GM19328 (cell line): ENCODE data around the gene CCDC12.

Source experiments
- ATAC-seq: cut with Tn5 transposase; IDR thresholded peaks from one replicate; pipeline ENCODE4 v1.9.1; 2021; ENCODE audit warnings: mild to moderate bottlenecking, moderate library complexity; ENCODE audit not compliant: unreplicated experiment

The CCDC12 gene

DNA sequence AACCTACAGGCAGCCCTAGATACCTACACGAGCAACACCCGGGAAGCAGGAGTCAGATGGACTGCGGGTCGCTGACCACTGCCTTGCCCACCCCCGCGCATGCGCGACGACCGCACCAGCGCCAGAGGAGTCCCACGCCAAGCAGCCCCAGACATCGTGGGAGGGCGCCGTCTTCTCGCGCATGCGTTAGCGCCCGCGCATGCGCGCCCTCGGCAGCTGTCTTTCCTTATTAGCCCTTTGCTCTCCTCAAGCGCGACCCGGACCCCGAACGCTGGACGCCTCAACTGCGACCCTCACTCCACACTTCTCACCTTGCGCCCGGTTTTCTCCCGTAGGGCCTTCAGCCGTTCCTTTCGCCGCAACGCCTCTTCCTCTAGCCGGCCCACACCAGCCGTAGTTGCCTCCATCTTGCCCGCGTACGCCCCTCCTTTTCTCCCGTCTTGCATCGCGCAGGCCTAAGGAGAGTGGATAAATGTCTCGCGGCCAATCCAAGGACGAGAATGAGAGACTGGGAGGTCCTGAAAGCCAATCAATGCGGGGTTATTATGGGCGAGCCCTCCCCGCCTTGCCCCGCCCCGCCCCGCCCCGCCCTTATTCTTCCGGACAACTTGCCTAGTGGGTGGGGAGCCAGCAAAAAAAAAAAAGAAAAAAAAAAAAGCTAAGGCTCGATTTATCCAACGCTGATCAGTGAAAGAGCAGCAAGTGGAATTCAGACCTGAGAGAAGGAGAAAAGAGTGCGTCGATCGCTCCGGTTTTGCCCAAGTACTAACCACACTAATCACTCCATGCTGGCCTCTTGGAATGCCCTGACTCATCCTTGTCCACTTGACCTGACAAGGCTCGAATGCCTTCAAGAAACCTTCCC, at the start of gene CCDC12:
Gene CCDC12, minus strand, starts transcription at position 420 of the 865 bp plus-strand sequence. Its CDS starts 13 bp downstream, at position 407.
- ATAC-seq: peak; percentile 56

- ATAC-seq: no peak
Measured at GRCh38 chr3:47024932-47025331, 48.4 kb upstream of the CCDC12 start.

GRCh38 chr3:47022641-47023071, 46.1 kb upstream of the CCDC12 start:
- ATAC-seq: no peak

DNA sequence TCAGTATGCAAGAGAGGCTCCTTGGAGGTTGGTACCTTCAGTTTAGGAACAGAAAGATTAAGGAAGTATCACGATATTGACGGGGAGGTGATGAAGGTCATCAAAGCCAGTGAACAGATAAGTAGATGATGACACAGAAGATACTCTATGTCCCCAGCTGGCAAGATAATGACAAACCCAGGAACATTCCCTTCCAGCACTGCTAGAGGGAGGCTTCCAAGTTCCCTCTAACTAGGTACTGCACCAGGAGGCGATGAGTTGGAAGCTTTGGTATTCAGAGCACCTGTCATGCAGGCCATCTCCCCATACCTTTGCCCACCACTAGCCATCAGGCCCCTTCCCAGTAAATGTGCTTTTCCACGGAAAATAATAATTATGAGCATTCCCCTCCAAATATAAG, 43.8 kb upstream of the CCDC12 start:
- ATAC-seq: no peak

- no peak for ATAC-seq
Measured at GRCh38 chr3:47019201-47019600, 42.7 kb upstream of the CCDC12 start.

DNA sequence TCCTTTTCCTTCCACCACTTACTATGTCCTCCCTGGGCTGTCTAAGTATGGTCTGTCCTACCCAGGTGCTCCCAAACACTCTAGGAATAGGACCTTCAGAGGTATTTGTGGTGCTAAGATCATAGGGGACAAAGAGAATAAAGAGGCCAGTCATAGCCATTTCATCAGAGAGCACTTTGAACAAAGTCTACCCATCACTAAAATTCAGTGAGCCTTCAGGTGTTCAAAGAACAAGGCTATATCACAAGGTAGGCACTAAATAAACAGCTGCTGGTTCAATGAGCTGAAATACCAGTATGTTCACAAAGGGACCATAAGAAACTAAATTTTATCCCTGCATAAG, 41.7 kb upstream of the CCDC12 start:
- no peak for ATAC-seq

DNA sequence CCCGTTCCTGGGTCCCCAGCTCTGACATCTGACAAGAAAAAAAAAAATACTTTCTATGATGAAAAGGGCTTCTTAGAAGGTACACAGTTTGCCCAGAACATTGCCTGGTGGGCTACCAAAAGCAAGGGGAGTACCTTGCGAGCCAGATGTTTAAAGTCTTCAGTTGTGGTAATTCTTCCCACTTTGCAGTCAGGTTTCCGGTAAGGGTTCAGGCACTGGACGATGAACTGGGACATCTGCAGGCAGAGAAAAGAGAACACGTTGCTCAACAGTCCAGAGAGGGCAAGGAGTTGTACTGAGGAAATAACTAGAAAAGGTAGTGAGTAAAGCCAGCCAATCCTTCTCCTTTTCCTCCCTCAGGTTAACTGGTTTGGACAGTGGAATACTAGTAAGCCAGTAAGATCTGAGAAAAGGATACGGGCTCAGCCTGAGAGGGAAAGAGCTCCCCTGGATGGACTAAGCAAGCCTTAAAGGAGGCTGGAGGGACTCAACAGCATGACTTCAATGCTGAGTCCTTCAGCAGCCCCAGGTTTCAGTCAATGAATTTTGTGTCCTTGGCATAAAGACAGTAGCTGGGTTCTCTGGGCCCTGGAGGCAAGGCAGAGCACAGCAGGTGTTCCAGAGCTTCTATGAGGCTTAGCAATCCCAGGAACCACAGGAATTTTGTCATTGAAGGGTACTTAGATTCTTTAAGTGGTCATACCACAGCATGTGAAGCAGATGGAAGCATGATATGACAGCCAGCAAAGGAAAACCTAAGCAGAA, 41.1 kb upstream of the CCDC12 start:
- no peak for ATAC-seq

- ATAC-seq: no peak
Measured at GRCh38 chr3:47016934-47017435, 40.4 kb upstream of the CCDC12 start.

DNA sequence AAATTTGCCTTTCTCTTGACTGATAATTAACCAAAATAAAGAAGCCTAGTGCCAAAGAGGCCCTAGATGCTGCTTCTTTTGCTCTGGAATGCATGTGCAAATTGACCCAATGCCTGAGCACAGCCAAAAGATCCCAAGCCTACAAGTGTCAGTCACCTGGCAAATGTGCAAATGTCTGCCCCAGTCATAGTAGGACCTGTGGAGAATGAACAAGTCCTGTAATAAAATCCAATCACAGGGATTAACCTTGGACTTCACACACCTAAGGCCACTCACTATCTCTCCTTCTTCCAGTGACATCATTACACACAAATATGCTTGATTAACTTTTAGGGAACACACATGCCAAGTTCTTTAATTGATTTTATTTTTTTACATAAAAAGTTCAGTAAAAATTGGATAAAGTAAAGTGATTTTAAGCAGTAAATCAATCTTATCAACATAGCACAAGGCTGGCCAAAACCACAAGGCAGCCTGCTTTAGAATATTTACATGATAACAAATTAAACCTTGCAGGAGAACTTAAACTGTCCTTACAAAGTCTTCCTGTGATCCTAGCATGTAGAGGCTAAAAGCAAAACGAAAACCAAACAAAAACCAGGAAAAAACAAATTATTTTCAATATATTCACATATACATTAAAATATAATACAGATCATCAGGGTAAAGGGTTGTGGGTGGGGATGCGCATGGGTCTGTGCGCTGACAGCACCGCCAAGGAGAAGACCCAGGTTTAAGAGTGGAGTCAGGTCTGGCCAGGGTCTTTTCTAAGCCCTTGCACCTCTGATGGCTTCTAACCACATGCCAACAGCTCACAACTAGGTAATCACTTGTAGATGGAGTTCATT, 39.8 kb upstream of the CCDC12 start:
- ATAC-seq: no peak

GRCh38 chr3:47015151-47015550, 38.6 kb upstream of the CCDC12 start:
- no peak for ATAC-seq

GRCh38 chr3:47014036-47014435, 37.5 kb upstream of the CCDC12 start:
- ATAC-seq: no peak

DNA sequence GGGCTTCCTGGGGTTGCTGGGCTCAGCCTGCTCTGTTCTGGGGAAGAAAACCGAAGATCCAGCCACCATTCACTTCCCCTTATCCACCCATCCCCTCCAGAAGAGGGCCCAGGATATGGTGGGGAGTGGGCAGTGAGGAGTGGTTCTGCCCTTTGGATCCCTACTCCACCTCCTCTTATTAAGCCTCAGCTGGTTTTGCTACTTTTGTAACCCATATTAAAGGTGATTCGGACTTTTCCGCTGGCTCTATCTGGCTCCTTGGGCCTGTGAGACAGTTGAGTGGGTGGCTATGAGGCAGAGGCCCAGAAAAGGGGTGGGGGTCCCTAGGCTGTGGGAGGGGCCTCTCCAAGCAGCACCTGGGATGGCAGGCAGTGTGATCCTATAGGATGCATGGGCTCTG, 36.7 kb upstream of the CCDC12 start:
- no peak for ATAC-seq

DNA sequence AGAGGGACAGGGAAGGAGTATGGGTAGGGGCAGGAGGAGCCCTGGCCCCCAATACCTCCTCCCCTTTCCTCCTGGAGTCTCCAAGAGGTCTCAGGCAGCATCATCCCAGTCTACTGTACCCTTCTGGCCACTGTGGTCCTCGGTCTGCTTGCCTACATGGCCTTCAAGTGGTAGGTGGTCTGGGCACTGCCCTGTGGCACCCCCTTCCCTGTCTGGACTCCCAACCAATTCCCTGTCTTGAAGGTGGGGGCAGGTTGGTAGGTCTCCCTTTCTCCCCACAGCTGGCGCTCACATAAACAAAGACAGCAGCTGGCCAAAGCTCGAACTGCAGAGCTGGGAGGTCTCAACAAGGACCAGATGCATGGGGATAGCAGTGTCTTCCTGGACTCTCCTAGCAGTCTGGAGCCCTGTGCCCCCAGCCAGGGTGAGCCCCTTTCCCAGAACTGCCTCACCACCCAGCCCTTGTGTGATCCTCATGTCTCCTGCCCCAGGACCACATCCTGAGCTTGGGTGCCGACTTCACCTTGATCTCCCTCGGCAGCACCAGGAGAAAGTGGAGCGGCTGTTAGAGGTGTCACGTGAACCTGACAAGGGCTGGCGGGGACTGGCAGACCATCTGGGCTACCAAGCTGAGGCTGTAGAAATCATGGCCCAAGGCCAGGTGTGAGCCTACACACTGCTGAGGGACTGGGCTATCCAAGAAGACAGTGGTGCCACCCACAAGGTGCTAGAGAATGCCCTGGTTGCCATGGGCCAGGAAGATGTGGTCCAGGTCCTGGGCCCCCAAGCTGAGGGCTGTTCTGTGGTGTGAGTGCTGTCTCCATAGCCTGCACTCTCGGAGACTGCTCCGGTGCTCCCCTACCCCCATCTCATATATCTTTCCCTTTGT, 36.0 kb upstream of the CCDC12 start:
- ATAC-seq: no peak

- ATAC-seq: no peak
Measured at GRCh38 chr3:47011371-47011770, 34.8 kb upstream of the CCDC12 start.

GRCh38 chr3:47010910-47011309, 34.4 kb upstream of the CCDC12 start:
- no peak for ATAC-seq

DNA sequence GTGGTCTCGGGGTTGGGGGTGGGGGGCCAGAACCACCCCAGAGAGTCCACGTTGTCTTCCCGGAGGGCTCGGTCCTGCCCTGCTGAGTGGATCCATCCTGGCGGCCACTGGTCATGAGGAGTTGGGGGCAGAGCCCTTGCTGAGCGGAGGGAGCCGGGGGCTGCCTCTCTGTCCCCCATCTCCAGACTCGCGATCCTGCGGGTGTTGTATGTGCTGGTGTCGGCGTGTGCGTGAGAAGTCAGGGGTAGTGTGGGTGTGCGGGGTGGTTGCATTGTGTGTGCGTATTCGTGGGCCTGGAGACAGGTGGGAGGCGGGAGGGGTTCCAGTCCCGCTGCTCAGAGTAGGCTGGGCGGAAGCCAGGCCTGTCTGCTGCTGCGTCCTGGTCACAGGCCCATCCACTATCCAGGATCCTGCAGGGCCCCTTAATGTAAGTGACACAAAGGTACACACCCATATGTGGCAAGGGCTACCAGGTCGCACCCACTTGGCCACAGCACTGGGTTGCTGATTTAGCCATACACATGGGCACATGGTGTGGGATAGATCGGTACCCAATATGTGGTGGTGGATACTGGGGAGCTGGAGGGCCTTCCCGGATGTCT, 33.7 kb upstream of the CCDC12 start:
- no peak for ATAC-seq

DNA sequence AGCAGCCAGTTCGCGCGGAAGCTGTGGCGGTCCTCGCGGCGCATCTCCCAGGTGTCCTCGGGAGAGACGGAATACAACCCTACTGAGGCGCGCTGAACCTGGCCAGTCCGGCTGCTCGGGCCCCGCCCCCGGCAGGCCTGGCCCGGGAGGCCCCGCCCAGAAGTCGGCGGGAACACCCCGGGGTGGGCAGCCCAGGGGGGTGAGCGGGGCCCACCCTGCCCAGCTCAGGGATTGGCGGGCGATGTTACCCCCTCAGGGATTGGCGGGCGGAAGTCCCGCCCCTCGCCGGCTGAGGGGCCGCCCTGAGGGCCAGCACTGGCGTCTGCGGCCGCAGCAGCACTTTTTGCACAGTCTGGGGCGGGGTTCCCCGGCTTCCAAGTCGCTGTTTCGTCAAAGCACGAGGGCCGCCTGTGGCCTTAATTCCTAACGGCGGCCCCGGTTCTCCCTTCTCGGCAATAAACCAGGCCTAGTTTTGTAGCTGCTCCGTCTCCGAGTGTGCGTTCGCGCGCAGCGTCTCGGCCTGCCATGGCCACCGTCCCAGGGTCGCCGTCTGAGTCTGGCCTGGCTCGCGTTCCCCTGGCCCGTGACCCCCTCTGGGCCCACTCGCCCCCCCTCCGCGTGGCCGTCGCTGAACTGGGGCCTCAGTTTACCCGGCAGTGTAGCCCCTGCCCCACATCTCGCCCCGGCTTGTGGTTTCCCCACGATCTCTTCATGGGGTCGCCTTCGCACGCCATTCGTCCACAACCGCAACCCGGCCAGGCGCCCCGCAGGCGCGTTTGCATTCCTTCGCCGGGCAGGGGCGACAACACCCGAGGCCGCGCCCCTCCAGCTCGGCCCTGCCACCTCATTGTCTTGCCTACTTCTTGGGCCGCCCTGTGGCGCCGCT, 32.9 kb upstream of the CCDC12 start:
- ATAC-seq: peak; percentile 76

- ATAC-seq: no peak
Measured at GRCh38 chr3:47008851-47009224, 32.3 kb upstream of the CCDC12 start.
